HG02885 (cell line): ENCODE measurements around the gene ITGB1.
"Not testable (repeated sequence)": the region's sequence is repeated elsewhere in the genome, so short reads cannot be mapped to it uniquely, and the experiment has no call there.

Experiments
- ATAC-seq: cut with Tn5 transposase; IDR thresholded peaks from one replicate; pipeline ENCODE4 v1.9.1; 2021; ENCODE audit warnings: mild to moderate bottlenecking; ENCODE audit not compliant: unreplicated experiment, poor library complexity

Gene ITGB1

GRCh38 chr10:32940321-32941301 lies 17.4 kb downstream of the ITGB1 start:
- peak; percentile 38 for ATAC-seq

GRCh38 chr10:32939296-32940111 lies 18.5 kb downstream of the ITGB1 start:
- no peak for ATAC-seq

GRCh38 chr10:32938554-32939061 lies 19.4 kb downstream of the ITGB1 start:
- no peak for ATAC-seq

- no peak for ATAC-seq
Observed at GRCh38 chr10:32937911-32938424, 20.1 kb downstream of the ITGB1 start.

GRCh38 chr10:32932225-32932729 lies 25.8 kb downstream of the ITGB1 start:
- ATAC-seq, result no peak

GRCh38 chr10:32931593-32931992 lies 26.4 kb downstream of the ITGB1 start:
- no peak for ATAC-seq

- no peak for ATAC-seq
Observed at GRCh38 chr10:32930036-32930435, 28.0 kb downstream of the ITGB1 start.

GRCh38 chr10:32929634-32930033 lies 28.4 kb downstream of the ITGB1 start:
- no peak for ATAC-seq

GRCh38 chr10:32927750-32928149 lies 30.3 kb downstream of the ITGB1 start:
- no peak for ATAC-seq

GRCh38 chr10:32923849-32924248 lies 34.2 kb downstream of the ITGB1 start:
- ATAC-seq, result no peak

- no peak for ATAC-seq
Observed at GRCh38 chr10:32923134-32923533, 34.9 kb downstream of the ITGB1 start.

GRCh38 chr10:32922170-32922569 lies 35.9 kb downstream of the ITGB1 start:
- ATAC-seq, result no peak

GRCh38 chr10:32917817-32918216 lies 40.2 kb downstream of the ITGB1 start:
- not testable (repeated sequence) for ATAC-seq

- no peak for ATAC-seq
Observed at GRCh38 chr10:32911285-32912016, 46.6 kb downstream of the ITGB1 start.

GRCh38 chr10:32909970-32910369 lies 48.1 kb downstream of the ITGB1 start:
- ATAC-seq, result not testable (repeated sequence)

GRCh38 chr10:32909456-32909855 lies 48.6 kb downstream of the ITGB1 start:
- no peak for ATAC-seq

GRCh38 chr10:32906595-32906994 lies 51.4 kb downstream of the ITGB1 start:
- peak; percentile 79 for ATAC-seq

- no peak for ATAC-seq
Observed at GRCh38 chr10:32905466-32905865, 52.6 kb downstream of the ITGB1 start.

GRCh38 chr10:32901815-32902214 lies 56.2 kb downstream of the ITGB1 start:
- ATAC-seq, result no peak
